Right lung (tissue), 10 donors: ENCODE measurements around the gene ARMC8. TPM values are rescaled to one million over a fixed set of nuclear protein-coding genes. Genes with fewer than 3 reads are reported as not detected.
"Not testable (repeated sequence)": the region's sequence is repeated elsewhere in the genome, so short reads cannot be mapped to it uniquely, and the experiment has no call there.

Experiments used
- DNase-seq, 2 donors: peaks; one replicate each; pipeline ENCODE4 v3.0.0-alpha.2; 2013
- long read RNA-seq, 8 donors: transcript quantifications; one replicate each; lab custom pipeline, GENCODE V29; 2026
- polyA plus RNA-seq, 5 donors: library from polyadenylated mRNA; unstranded; fragments of 120-200 nt; gene quantifications; one replicate each; pipeline versions ENCODE4 v1.2.1 to v1.2.3, GENCODE V29; 2013; ENCODE audit warnings: inconsistent platforms in 1 of 5, low replicate concordance in 1 of 5; ENCODE audit not compliant: insufficient read length in 5 of 5, insufficient read depth in 1 of 5

ARMC8 gene, protein sequence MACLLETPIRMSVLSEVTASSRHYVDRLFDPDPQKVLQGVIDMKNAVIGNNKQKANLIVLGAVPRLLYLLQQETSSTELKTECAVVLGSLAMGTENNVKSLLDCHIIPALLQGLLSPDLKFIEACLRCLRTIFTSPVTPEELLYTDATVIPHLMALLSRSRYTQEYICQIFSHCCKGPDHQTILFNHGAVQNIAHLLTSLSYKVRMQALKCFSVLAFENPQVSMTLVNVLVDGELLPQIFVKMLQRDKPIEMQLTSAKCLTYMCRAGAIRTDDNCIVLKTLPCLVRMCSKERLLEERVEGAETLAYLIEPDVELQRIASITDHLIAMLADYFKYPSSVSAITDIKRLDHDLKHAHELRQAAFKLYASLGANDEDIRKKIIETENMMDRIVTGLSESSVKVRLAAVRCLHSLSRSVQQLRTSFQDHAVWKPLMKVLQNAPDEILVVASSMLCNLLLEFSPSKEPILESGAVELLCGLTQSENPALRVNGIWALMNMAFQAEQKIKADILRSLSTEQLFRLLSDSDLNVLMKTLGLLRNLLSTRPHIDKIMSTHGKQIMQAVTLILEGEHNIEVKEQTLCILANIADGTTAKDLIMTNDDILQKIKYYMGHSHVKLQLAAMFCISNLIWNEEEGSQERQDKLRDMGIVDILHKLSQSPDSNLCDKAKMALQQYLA
- polyA plus RNA-seq = 10 to 100 TPM; 37.2 to 59.3 (median 50.3) TPM
- long read RNA-seq, donor 1, full-length matches to known transcripts = 5 of 21 reads
- long read RNA-seq, donor 1, partial matches to known transcripts = 16 of 21 reads
- long read RNA-seq, donor 1, other reads (novel, unspliced or antisense) = 0 of 21 reads
- long read RNA-seq, donor 2, partial matches to known transcripts = 0 of 3 reads
- long read RNA-seq, donor 2, other reads (novel, unspliced or antisense) = 0 of 3 reads
- long read RNA-seq, donor 3, partial matches to known transcripts = 0 of 1 reads
- long read RNA-seq, donor 3, other reads (novel, unspliced or antisense) = 0 of 1 reads
- long read RNA-seq, donor 4, partial matches to known transcripts = 0 of 2 reads
- long read RNA-seq, donor 4, other reads (novel, unspliced or antisense) = 0 of 2 reads
- long read RNA-seq, donor 5, full-length matches to known transcripts = 5 of 5 reads
- long read RNA-seq, donor 5, partial matches to known transcripts = 0 of 5 reads
- long read RNA-seq, donor 5, other reads (novel, unspliced or antisense) = 0 of 5 reads
- long read RNA-seq, donor 6, full-length matches to known transcripts = 6 of 11 reads
- long read RNA-seq, donor 6, partial matches to known transcripts = 5 of 11 reads
- long read RNA-seq, donor 6, other reads (novel, unspliced or antisense) = 0 of 11 reads
- long read RNA-seq, donor 7, partial matches to known transcripts = 0 of 3 reads
- long read RNA-seq, donor 7, other reads (novel, unspliced or antisense) = 0 of 3 reads
- long read RNA-seq, donor 8, full-length matches to known transcripts = 4 of 10 reads
- long read RNA-seq, donor 8, partial matches to known transcripts = 6 of 10 reads
- long read RNA-seq, donor 8, other reads (novel, unspliced or antisense) = 0 of 10 reads

DNA sequence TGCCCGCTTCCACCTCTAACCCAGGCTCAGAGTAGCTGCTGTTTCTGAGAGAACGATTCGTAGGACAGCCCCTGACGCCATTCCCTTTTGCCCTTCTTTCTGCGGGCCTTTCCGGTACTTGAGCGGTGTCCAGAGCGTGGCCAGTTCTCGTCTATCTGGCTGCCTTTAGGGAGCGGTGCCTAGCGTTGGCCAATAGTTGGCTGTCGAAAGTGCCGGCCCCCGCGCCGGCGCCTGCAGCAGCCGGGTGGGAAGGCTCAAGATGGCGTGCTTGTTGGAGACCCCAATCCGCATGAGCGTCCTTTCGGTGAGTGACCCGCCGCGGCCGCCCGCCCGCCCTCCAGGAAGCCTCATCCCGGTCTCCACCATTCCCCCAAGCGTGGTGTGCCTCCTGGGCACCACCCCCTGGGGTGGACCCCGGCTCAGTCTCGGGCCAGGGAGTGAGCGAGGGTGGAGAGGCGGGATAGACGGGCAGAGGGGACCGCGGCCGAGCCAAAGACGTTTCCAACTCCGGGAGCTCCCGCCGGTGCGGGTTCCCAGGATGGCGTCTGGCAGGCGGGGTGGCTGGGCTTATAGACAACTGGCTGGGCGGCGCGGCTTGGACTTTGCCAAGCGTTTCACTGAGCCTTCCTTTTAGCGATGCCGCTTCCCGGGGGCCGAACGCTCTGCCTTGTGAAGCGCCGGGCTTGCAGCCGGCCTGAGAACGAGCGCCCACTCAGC, at the start of gene ARMC8:
TSS of gene ARMC8 (plus strand) at position 6 of the 717 bp plus-strand sequence. CDS start at position 260, 254 bp downstream.
- DNase-seq = peak; percentile 92

DNA sequence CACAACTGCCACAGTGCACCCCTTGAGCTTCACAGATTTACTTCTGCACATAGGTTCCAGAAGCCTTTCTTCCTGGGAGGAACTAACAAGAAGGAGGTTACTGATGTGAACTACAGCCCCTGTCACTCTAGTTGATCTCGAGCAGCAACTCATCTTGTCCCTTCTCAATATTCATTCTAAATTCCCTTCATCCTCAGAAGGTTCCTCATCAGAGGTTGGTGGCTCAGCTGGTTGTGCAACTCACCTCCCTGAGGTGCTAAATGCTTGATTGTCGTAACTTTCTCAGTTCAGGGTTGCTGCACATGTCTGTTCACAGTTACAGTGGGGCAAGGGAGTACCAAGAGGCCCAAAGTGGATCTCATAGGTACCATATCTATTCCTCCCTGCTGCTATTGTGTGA, 49.2 kb upstream of the ARMC8 start:
- DNase-seq = no peak

DNA sequence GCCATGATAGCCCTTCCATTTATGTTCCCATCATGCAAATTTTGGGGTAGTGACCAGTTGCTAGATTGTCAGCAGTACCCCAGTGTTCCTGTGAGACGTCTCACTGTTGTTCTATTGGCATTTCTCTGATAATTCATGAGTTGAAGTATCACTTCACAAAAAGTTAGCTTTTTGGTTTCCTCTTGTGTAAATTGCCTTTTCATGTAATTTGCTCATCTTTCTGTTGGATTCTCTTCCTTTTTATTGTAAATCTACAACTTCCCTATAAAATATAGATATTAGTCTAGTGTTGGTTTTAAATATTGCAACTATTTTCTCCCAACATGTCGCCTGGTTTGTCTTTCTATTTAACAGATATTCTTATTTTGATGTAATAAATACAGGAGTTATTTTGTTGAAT, 47.4 kb upstream of the ARMC8 start:
- DNase-seq = no peak

DNA sequence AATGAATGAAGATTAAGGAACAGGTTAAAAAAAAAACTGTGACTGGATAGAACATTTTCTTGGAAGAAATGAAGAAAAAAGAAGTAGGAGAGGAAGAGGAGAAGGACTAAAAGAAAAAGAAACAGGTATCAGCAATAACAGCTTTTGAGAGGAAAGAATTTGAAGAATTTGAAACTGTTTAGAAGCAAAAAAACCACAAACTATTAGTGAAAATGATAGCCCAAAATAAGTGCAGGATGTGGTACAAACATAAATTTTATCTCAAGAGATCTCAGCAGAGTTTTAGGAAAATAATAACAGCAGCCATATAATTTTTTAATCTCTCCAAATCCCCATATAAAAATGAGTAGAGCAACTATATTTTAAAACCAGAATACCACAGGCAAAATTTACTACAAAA, 46.2 kb upstream of the ARMC8 start:
- DNase-seq = no peak

DNA sequence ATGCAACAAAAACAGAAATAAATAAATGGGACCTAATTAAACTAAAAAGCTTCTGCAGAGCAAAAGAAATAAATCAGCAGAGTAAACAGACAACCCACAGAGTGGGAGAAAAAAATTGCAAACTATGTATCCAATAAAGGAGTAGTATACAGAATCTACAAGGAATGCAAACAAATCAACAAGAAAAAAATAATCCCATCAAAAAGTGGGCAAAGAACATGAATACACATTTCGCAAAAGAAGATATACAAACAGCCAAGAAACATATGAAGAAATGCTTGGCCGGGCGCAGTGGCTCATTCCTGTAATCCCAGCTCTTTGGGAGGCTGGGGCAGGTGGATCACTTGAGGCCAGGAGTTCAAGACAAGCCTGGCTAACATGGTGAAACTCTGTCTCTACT, 44.9 kb upstream of the ARMC8 start:
- DNase-seq = not testable (repeated sequence)

DNA sequence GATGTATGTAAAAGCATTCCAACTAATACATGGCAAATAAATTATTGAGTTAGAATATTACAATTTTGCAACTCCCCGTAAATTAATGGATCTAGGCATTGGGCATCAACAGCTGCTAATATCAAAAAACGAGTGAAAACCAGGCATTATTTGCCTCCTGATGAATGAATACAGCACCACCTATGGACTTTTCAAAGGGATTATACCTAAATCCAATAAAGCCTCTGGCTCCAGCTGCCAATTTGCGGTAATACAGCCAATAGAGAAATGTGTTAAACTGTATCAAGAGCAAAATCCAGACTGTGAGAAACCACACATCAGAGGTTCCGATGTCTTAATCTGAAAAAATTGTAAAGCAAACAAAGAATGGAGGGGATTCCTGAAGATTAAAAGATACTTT, 38.6 kb upstream of the ARMC8 start:
- no peak for DNase-seq

DNA sequence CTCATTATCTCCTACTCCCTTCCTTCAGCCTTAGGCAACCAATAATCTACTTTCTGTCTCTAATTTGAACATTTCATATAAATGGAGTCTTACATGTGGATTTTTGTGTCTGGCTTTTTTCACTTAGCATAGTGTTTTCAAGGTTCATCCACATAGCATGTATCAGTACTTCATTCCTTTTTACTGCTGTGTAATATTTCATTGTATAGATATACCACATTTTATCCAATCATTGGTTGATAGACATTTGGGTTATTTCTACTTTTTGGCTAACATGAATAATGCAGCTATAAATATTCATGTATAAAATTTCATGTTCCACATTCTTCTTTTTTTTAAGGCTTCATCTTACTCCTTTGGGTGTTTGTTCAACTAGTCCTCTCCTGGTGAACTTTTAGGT, 32.6 kb upstream of the ARMC8 start:
- DNase-seq = no peak

DNA sequence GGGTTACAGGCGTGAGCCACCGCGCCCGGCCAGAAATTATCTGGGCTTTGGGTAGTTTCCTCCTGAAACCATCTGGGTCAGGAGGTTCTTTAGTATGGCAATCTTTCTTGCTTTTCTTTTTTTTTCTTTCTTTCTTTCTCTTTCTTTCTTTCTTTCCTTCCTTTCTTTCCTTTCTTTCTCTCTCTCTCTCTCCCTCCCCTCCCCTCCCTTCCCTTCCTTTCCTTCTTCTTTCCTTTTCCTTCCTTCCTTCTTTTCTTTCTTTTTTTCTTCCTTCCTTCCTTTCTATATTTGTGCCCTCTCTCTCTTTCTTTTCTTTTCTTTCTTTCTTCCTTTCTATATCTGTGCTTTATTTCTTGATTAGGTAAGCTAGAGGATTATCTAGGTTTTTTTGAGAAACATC, 29.4 kb upstream of the ARMC8 start:
- DNase-seq = no peak

DNA sequence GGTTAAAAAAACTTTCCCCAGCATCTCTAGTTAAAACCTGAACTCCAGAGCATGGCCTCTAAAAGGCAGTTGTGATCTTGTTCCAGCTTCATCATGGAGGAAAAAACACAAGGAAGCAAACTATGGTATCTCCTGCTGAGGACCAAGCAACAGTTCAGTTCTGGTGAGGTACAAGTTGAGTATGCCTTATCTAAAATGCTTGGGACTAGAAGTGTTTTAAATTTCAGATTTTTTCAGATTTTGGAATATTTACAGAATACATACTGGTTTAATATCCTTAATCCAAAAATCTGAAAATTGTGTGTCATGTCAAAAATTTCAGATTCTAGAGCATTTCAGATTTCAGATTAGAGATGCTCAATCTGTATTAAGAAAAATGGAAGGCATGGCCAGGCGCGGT, 22.0 kb upstream of the ARMC8 start:
- DNase-seq = no peak

DNA sequence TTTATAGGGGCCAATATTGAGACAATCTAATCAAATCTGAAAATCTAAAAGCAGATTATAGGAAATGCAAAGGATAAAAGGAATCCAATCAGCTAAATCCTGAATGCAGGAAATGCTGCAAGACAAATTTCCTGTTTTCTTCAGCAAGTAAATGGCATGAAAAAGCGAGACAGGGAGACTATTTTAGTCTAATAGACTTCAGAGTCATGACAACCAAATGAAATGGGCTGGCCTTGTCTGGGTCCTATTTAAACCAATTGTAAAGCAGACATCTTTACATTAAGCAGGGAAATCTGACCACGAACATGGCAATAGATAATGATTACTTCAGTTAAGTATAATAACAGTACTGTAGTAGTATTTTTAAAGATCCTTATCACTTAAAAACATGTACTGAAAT, 14.5 kb upstream of the ARMC8 start:
- no peak for DNase-seq

DNA sequence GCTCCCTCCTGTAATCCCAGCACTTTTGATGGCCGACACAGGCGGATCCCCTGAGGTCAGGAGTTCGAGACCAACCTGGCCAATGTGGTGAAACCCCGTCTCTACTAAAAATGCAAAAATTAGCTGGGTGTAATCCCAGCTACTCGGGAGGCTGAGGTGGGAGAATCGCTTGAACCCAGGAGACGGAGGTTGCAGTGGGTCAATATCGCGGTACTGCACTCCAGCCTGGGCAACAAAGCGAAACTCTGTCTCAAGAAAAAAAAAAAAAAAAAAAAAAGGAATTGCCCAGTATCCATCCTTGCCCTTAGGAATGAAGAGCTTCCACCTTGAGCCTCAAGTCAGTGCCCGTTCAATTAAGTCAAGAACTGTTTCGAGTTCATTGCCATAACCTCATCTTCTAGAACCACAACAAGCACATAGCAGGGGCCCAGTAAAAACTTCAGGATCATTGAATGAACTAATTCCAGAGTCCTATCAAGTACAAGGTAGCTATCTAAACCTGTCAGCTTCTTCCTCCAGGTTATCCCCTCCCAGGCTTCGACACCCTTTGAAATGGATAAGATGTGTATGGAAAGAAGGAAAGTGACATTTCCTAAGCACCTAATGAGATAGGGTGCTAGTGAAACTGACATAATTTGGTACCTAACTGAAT, 13.2 kb upstream of the ARMC8 start:
- DNase-seq = peak in 1 of 2 donors; percentile 9

DNA sequence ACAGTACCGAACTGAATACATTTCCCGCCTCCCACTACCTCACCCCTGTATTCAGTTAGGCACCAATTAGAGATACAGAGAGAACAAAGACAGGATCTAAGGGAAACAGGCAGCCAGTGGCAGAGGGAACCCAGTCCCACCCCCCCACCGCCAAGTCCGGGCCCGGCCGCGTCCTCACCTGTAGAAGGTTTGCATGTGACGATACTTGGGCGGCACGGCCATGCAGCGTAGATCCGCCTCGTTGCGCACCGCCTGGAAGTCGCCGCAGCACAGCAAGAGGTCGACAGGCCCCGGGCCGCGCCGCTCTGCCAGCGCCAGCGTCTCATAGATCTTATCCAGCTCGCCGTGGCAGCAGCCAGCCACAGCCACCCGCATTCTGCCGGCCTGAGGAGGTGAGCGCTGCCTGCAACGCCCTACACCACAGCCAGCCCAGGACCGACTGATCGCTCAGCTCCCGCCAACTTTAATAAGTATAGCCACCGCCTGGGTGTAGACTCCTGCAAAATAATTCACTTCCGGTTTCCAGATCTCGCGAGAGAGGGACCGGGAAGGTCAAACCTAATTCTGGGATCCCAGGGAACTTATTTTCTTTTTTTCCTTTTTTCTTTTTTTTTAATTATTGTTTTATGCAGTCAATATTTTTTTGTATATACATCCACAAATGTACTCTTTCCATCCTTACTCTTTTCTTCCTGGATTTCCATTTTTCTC, 12.5 kb upstream of the ARMC8 start, which contains the start of gene DBR1:
TSS of gene DBR1 (minus strand) at position 501 of the 711 bp plus-strand sequence. CDS start at position 375, 126 bp downstream.
- peak; percentile 86 for DNase-seq

DNA sequence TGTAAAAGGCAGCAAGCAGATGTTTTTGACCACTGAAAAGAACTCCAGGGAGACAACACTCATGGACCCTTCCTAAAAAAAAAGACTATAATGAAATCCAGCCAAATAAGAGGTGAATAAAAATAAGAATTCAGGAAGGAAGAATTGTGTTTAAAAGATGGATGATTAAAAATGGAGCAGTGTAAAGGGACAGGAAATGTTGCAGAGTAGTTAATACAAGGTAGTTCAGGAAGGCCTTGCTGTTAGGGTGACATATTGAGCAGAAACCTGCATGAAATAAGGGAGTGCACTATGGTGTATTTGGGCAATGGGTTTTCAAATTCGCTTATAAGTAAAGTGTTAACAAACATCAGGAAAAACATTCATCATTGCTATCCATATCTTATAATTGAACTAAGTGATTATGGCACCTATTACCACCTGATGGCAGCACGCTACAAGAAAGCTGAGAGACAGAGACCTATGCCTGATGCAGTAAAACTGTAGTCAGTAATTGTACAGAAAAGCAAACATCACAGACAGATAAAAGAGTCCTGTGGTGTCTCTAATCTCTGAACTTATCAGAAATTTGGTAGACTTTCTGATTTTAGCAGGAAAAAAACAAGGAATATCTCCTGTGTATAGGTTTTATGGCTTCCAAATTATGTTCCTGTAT, 6.6 kb upstream of the ARMC8 start:
- DNase-seq = no peak

DNA sequence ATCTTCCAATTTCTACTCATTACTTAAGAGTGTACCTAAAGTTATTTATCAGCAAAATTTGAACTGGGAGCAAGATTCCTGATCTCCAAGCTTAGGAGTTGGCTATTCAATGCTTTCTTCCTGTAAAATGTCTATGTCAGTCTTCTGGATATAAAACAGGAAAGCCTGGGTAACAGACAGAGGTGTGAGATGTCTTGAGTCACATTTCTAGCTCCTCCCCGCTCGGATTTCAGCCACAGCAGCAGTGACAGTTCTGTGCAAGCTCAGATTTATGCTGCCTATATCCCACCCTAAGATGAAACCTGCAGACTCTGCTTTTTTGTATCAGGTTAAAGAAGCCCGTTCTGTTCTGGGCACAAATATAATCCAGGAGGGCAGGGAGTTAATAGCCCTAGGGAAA, 2.1 kb upstream of the ARMC8 start:
- DNase-seq = no peak

DNA sequence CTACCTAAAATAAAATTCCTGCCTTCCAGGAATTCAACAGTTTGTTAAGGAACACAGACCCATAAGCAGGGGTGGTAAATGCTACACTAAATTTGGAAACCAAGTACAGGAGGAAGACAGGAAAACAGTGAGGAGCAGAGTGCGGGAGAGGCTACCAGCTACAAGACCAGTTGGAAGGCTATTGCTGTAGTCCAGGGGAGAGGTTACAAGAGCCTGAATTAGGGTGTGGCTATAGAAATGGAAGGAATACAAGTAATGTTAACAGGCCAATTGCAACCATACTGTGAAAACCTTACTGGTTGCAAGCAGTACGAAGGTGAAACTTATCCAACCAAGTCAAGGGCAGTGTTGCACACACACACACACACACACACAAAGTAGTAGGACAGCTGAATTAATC, 880 bp upstream of the ARMC8 start:
- DNase-seq = no peak

DNA sequence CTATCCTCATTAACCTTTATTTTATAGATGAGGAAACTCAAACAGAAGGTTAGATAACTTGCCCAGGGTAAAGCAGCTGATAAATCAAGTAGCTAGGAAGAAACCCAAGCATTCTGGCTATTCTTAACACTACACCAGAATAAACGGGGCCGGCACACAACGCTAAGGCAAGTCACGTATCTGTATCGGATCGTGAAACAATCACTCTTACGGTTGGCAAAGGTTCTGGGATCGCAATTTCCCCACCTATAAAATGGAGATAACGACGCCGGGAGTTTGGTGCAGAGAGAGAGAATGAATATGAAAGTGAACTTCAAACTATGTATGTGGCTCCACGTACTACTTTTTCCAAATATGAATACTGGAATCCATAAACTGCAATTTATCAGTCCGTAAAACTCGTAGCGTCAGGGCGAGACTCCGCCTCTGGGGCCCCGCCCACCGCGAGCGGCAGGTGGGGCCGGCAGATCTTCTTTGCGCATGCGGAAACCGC, 252 bp upstream of the ARMC8 start:
- DNase-seq = no peak

DNA sequence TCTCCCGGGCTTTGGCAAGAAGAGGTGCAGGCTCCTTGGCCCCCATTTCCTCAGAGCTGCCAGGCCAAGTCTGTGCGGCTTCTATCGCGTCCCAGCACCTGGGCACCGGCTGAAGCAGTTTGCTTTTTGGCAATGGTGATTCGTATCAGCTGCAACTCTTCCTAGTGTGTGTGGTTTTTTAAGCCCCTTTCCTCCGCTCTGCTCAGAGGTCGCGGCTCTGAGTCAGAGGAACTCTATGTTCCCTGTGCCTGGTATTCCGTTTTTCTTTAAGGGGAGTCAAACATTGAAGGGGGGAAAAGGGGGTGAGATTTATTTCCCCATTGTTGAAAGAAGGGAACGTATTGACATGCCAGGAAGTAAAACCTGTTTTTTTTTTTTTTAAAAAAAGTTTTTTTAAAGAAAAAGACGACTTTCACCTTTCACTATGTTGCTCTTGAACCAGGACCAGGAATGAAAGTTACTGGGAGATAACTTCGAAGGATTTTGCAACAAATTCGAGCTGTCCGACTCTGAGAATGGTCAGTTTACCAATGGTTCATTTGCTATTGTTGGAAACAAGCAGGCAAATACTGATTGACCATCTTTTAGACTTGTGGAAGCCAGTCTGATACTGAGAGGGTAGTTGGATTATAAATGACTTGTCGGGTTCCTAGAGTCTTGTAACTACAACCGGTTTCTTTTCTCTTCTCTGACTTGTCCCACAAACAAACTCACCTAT, 1.1 kb downstream of the ARMC8 start:
- peak in 1 of 2 donors; percentile 25 for DNase-seq

DNA sequence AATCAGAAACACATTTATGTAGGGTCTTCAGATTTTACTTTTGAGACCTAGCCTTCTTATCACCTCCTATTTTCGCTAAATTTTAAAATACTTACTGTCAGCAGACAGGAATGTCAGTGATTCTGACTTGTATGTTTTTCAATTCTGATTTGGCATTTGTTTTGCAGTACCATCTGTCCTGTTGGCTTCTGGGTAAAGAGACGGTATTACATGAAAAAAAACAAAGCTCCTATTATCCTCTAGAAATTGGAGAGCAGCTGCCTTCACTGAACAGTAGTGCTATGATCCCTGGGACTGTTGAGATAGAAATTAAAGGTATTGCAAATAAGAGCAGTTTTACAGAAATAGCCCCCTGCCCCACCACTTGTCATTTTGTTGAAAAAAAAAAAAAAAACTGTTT, 8.4 kb downstream of the ARMC8 start:
- DNase-seq = no peak
